LHCN-M2 (cell line): Measurements from ENCODE around the gene ANAPC13. TPM values are rescaled to one million over a fixed set of nuclear protein-coding genes. Genes with fewer than 3 reads are reported as not detected.

Experiments used
- DNase-seq: peaks from one replicate; pipeline ENCODE4 v3.0.0-alpha.2; 2012; ENCODE audit warnings: low read depth
- total RNA-seq: library from RNA; depleted of rRNA; stranded (reverse); fragments of >200 nt; gene quantifications from 2 replicates; pipeline ENCODE4 v1.2.3, GENCODE V29; 2014

The ANAPC13 gene
- total RNA-seq, 1 experiment from 2014 or later, result 166 TPM

DNA sequence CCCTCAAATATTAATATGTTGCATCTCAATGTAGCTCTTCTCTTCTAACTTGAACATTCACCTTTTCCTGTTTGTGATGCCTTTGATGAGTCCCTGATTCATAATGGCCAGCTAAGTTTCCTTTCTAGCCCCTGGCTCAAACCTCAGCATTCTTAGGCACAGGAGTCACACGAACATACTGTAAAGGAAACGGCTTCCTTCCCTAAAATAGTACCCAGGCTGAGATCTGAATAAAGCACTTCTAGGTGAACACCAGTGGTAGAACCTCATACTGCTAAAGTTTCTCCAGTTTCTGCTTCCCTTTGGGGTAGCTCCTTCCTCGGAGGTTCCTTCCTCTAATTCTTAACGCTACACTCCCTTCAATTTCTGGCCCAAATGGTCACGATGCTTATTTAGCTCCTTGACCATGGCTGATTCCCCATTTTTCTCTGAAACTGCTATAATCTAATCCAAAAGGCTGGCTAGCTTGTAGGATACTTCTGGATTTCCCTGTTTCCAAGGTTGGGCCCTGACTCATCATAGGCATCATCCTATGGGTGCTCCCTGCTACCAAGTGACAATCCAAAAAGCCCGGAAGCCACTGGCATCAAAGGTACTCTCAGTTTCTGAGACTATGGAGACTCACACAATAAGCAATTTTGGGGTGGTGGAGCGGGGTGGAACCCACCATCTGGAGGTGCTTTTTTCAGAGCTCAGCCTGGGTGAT, 2.4 kb downstream of the ANAPC13 start:
- peak; percentile 77 for DNase-seq

DNA sequence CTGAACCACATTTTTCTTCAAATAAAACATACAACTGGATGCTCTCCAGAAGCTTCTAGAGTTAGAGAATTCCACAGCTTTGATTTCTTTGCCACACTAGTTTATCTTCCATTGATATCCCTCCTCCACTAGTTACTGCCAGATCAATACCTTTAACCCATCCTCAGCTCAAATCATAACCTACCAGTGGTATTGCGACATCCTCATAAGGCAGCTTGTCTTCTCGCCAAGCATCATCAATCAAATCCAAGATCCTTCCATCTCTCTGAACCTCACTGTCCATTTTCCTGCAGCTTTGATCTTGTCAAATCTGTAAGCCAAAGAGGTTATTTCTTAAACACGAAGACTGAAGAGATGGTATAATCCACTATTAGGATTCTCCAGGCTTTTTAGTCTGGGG, 3.2 kb downstream of the ANAPC13 start:
- DNase-seq, result no peak

DNA sequence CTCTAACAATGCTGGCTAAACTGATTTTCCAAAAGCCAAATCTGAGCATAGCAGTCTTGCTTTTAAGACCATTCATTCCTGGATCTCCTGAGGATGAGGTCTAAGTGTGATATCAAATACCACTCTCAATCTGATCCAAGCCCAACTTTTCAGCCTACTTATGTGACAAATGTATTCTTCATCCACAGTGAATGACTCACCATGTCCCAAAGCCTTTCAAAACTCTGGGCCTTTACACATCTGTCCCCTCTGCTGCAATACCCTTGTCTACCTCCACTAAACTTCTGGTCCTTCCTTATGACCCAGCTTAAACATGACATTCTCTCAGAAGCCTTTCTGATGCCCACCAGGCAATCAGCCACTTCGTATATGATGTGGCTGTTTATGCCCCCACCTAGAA, 4.6 kb downstream of the ANAPC13 start:
- no peak for DNase-seq

DNA sequence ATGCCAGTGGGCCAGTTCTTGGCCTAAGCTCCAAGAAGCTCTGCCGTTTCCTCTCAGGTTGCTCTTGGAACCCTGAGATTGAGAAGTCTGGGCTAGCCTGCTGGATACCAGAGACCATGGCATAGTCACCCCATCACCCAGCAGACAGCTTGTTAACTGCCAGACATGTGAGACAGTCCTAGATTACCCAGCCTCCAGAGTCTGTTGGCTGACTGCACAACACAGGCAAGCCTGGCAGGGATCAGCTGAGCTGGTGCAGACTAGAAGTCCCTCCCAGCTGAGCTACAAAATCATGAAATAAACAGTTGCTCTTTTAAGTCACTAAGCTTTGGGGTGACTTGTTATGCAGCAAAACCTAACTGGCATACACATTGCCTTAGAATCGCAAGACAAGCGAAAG, 5.2 kb downstream of the ANAPC13 start:
- DNase-seq, result no peak

DNA sequence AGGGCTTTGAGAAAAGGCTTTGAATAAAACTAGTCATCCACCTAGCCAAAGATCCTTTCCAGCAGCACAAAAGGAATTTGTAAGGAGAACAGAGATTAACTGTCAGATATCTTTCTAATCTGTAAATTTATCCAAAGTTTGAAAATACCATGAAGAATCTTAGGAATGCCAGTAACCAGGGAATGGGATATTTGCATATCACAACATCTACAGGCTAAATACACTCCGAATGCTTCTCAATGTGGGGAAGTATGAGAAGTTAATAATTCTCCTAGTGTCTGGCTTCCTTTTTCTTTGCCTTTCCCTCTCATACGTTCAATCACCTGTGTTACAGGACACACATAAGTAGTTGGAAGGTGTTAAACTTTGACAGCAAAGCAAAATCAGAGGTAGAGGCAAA, 7.8 kb downstream of the ANAPC13 start:
- DNase-seq, result no peak

DNA sequence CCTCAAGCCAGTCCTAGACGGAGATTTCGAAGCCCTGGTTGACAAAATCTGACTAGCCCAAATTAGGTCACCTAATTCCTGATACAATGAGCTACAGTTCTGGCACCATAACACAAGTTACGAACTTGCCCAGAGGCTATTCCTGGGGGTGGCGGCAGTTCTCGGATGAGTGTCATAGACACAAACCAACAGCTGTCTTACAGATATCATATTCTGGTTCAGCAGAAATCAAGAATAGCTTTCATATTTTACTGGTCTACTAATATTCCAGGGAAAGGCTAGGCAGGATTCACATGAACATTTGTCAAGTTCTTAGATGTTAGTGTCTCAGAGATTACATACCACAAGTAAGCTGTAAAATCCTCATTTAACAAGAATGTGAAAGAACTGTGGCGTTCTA, 8.8 kb downstream of the ANAPC13 start:
- peak; percentile 78 for DNase-seq

DNA sequence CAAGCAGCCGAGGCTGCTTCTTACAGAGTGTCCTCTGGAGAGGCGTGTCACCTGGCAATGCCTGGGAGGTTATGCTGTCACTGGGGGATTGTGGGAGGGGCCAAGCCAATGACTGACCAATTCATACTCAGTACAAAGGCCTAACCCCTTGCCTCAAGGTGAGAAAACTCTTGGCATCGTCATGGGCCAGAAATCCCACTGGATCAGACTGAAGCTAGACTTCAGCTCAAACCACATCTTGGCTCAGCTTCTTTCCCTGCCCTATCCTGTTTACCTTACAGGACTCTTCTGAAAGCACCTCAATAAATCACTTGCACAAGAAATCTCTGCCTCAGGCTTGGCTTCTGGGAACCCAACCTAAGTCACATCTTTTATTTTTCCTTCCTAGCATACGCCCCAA, 9.5 kb downstream of the ANAPC13 start:
- no peak for DNase-seq

DNA sequence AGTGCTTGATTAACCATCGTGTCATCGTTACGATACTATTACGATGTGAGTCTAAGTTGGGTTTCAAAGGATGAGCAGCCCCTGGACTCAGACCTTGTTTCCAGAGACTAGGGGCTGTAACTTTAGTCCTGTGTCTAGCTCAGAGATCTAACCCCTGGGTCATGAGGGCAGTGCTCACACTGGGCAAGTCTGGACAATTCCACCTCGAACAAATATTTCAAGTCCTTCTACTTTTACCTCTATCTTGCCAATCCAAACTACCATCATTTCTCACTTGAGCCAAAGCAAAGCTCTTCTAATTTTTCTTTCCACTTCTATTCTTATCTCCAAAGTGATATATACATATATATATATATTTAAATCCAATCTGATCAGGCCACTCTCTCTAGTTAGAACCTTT, 10.8 kb downstream of the ANAPC13 start:
- DNase-seq, result no peak

DNA sequence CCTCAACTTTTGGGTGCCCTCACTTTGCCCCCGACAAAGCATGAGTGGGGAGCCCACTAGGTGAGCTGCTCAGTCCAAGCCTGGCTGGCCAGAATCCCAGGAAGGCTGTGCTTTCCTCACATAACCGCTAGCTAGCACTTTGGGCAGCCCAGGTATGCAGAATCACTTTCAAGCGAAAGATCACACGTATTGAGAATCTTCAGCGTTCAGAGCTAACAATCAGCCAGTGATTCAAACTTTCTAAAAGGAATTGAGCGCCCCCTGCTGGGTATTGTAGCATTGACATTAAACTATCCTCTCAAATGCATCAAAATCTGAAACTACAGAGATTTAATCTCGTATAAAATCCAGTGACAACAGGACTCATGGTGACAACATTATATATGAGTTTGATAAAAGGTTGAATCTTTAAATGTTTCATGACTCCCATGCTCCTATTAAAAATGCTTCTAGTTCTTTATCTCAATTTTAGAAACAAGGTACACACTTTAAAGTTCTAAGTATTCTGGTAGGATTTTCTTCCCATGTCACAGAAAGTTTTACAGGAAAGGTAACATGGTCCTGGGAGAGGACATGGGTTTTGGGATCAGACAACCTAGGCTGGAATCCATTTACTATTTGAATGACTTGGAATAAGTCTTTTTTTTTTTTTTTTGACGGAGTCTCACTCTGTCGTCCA, 11.8 kb downstream of the ANAPC13 start:
- DNase-seq, result peak; percentile 70

DNA sequence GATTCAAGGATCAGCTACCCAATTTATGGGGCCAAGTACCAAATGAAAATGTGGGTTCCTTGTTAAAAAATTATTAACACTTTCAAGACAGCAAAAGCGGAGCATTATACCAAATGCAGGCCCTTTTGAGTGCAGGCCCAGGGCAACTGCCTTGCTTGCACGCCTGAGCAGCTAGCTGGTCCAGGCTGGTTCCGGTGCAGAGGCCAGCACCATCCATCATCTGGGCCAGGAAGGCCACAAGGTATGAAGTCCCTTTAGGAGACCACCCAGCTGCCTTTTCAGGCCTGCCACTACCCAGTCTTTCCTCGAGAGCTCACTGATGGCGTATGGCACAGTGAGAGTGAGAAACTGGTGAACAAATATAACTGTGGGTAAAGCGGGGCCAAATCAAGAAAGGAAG, 13.0 kb downstream of the ANAPC13 start:
- no peak for DNase-seq

DNA sequence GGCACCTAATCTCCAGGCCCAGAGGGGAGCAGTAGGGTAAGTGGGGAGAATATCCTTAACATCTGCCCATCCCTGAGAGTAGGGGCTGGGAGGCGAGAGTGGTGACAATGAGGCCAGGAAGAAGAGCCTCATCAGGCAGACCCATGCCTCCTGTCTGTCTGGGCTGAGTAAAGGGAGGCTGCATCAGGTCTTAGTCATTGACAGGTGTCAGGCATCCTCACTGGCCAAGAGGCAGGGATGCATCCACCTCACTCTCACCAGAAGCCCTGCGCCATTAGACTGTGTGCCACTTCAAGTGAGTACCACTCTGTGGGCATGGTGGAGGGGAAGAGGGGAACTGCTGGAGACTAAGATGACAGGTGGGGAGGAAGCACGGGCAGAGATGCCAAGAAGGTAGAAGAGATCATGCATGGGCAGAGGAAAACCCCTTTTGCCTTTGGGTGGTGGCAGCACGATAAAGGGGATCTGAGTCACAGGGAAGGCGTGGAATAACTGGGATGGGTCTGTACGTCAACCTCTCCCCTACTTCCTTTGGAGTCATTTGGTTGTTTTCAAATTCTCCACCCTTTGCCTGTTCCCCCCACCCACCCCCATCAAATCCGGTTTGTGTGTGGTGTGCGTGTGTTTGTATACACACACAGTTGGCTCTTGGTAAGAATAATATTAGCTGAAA, 14.1 kb downstream of the ANAPC13 start:
- peak; percentile 37 for DNase-seq

DNA sequence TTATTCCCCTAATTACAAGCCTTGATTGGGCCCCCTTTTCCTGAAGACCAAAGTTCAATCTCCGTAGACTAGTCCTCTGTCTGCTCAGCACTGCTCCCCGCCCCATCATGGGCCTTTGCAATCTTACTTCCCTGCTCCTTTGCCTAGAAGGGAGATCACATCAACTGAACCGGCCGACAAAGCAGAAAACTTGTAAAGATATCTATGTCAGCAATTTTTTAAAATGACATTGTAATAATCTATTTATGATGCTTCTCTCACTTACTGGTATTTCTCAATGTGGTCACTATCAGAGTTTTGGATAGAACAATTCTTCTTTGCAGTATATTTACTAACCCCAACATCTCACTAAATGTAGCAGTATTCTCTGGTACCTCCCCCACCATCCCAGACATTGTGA, 17.3 kb downstream of the ANAPC13 start:
- no peak for DNase-seq

DNA sequence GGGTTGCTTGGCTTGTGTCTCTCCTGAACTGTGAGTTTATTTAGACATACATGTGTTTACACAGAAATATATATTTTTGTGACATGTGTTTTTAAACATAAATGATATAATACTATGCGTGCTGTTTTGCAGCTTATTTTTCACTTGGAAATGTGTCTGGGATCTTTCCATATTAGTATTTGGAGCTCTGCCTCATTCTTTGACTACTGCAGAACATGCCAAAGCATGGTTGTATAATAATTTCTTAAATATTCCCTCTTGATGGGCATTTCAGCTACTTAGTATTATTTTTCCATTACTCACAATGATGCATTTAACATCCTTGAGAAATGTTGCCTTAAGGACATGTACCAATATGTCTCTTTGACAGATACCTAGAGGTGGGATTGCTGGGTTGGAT, 19.5 kb downstream of the ANAPC13 start:
- DNase-seq, result no peak

DNA sequence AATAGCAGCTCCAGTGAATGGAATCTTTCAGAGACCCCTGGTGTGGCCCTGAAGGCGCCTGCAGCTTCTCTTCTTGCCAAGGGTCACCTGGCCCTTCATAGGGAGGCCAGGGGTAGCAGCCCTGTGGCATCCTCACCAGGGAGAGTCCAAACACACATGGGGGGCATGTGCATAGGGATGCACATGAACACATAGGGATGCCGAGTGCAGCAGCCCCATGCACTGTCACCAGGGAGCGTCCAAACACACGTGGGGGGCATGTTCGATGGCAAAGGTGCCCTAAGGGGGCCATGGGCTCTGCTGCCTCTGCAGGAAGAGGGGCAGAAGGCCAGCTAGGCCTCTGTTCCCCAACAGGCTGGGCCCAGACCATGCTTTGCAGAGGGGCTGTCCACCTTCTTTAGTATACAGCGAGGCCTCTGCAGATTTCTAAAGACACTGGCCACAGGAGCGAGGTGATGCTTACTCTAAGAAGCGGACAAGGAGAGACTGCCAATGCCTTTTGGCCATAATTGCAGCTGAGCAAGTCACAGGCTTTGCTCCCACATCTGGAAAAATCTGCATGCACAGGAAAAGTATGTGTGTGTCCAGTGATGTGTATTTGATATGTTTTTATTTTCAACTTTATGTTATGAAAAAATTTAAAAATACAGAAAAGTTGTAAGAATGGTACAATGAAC, 21.0 kb downstream of the ANAPC13 start:
- DNase-seq, result no peak

DNA sequence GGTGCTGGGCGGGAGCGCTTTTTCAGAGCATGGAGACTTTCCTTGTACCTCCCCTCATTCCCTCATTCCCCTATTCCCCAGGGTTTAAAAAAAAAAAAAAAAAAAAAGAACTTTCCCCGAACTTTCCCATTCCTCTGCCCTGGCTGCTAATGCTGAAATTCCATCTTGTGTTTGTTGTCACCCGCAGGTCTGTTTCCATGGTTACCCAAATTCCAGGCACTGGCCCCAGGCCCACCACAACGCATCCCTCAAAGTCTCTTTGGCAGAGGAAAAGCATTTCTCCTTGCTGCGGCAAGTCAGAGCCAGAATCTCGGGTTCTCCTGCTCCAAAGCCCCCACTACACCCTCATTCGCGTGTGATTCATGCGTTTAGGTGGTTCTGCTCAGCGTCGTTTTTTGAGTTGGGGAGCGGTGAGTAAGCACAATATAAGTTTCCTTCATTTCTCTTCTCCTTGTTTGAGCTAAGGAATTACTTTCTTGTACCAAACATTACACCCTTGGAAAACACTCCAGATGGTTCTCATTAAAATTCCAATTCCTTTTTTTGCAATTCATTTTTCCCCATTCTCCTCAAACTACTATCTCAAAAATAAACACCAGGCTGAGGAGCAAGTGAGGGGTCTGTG, 21.6 kb downstream of the ANAPC13 start:
- peak; percentile 86 for DNase-seq

DNA sequence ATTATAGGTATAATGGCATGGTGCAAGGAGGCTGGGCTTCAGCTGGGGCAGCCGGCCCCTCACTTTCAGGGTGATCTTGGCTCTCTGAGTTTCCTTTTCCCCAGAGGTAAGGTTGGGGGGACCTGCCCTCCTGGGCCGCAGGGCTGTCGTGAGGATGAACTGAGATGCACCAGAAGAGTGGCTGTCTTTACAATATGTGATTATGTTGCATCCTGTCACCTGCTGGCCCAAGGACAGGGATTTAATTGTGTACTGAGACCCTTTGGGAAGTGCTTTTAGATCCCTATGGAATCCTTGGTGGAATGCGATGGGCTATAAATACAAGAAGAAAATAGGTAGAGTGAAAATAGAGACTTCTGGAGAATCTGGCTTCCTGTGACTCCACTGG, 22.1 kb downstream of the ANAPC13 start:
- no peak for DNase-seq

DNA sequence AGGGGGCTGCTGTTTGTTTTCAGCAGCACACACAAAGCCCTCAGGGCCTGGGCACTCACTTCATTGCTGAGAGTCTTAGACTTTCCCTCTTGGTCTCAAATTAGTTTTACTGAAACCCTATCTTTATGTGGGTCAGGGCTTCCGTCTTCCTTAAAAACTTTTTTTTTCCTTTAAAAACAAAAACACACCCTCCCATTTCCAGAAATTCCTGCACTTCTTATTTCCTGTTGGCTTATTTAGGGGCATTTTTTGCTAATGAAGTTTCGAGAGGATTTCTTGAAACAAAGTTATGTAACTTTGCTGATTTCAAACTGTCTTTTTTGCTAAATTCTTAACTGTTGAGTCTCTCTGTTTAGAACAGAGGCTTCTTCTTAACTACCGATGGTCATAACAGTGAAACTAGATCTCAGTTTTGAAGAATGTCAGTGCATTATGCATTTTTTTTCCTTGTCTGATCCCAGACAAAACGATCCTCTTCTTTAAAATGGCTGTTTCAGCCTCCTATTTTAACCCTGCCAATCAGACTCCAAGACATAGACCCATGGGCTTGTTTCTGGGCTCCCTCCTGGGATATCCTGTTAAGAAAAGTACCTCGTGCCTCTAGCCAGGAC, 23.3 kb downstream of the ANAPC13 start:
- peak; percentile 68 for DNase-seq

DNA sequence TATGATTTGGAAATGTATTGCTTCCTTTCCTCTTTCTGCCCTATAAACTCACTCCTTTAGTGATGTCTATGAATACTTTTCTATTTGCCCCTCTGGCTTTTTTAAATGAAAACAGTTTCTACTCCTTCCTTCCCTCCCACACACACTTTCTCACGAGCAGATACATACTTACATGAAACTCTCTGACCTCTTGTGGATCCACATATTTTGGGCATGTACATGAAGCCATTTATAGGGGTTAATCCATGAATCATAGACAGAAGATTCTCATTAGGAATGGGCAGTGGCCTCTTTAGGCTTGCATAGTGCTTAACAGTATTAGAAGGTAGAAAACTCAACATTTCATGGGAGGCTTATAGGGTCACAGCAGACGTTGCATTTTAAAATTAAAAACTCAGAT, 24.8 kb downstream of the ANAPC13 start:
- DNase-seq, result peak; percentile 79

DNA sequence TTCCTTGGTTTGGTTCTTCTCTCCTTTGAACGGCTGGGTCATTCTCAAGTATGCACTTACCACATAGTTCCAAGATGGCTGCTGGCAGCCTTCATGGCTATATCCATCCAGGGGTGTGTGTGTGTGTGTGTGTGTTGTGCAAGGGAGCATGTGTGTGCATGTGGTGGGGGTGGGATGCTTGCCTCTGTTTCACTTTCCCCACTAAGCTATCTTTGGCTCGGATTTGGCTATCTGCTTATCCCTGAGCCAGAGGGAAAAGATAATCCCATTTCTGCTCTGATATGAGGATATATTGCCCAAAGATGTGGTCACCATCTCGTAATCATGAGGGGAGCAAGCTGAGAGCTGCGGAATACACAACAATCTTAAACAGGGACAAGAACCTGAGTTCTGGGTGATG, 26.2 kb downstream of the ANAPC13 start:
- DNase-seq, result no peak

DNA sequence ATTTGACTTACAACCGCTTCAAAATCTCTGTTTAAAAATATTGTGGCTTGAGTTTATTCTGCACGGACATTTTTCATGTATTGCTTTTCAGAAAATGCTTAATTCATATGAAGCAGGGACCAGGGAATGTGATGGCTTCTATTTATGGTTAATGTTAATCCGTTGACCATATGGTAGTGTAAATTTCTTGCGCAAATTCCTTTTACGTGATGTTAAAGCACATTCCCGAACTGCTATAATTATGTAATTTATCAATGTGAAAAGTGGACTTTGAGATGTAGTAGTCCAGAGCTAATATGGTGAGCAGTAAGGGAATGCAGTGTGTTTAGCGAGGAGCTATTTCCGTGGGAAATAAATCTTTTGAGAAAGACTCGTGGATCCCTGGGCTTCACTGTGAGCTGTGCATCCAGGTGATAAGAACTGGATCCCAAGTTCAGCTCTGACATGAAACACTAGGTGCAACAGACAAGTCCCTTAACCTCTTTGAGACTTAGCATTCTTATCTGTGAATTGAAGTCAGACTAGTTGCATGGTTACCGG, 27.3 kb downstream of the ANAPC13 start:
- no peak for DNase-seq

DNA sequence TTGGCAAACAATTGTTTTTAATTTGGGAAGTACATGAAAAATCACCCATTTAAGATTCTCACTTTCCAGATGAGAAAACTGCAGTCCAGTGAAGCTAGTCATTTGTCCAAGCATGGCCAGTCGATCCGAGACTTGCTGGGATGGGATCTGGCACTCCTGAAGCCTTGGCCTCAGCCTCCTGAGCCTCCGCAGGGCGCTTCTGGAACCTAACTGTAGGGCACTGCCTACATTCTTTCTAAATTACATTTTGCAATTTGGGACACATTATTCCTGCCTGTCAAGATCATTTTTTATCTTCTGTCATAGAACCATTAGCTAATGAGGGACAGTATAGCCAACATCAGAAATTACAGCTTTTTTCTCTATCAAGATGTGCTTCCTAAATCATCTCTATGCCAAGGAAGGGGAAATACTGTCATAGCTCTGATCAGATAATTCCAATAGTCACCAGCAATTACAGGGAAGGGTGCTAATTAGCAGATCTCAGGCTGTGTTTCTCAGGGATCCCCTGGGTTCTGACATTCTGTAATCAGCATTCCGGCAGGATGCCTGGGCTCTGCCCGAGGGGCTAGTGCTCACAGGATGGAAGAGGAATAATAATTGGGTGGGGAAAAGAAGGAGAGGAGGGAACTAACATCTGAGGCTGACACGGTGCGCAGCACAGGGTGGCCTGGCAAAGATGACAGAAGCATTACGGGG, 28.3 kb downstream of the ANAPC13 start:
- DNase-seq, result no peak
